B cell (primary cell): ENCODE measurements around the gene NDN. TPM values are rescaled to one million over a fixed set of nuclear protein-coding genes. Genes with fewer than 3 reads are reported as not detected.

Experiments
- ATAC-seq: fragments of 200-7000 bp; cut with Tn5 transposase; one replicate; pipeline ENCODE4 v1.10.0; 2021; ENCODE audit warnings: low read depth, mild to moderate bottlenecking, moderate number of reproducible peaks, moderate library complexity
- CTCF ChIA-PET: fragments of 350-600 bp; sonication (Branson Sonifier 250); formaldehyde crosslinking; loops from one replicate; lab custom pipeline; 2021; ENCODE audit warnings: antibody characterized with exemption, inconsistent platforms; lab: Charles Lee
- POLR2A ChIA-PET: fragments of 350-600 bp; sonication (Branson Sonifier 250); formaldehyde crosslinking; loops from one replicate; lab custom pipeline; 2021; ENCODE audit warnings: antibody characterized with exemption; lab: Charles Lee
- DNase-seq: peaks from one replicate; pipeline ENCODE4 v3.0.0; 2013
- H2AFZ ChIP-seq: 2 replicates; pipeline ENCODE4 v1.6.1; 2012; ENCODE audit warnings: mild to moderate bottlenecking, low read depth, low read length; ENCODE audit not compliant: insufficient read depth, poor library complexity, severe bottlenecking
- H3K27ac ChIP-seq, 2 donors: 1 replicate in 1 of 2; 2 replicates in 1 of 2; pipeline ENCODE4 v1.5.1; 2012 to 2013; ENCODE audit warnings: low read length in 2 of 2, mild to moderate bottlenecking in 2 of 2, moderate library complexity in 1 of 2
- H3K27me3 ChIP-seq, 4 experiments: fragments of 200-600 bp in 1 of 4; sonication (generic) in 1 of 4; replicated peaks in 1 of 4; 1 replicate in 2 of 4; 2 replicates in 2 of 4; pipeline versions ENCODE4 v1.6.1 to v1.7.0; 2013 to 2016; ENCODE audit warnings: low read length in 3 of 4, mild to moderate bottlenecking in 2 of 4, mixed read lengths in 1 of 4, moderate library complexity in 1 of 4; ENCODE audit not compliant: insufficient read depth in 4 of 4, control insufficient read depth in 3 of 4; ENCODE audit errors: control extremely low read depth in 1 of 4
- H3K36me3 ChIP-seq, 2 experiments: replicated peaks in 1 of 2; 1 replicate in 1 of 2; 2 replicates in 1 of 2; pipeline versions ENCODE4 v1.6.1 to v1.7.1; 2013; ENCODE audit warnings: low read length in 1 of 2; ENCODE audit not compliant: insufficient read depth in 2 of 2, control insufficient read depth in 1 of 2; ENCODE audit errors: control extremely low read depth in 1 of 2, extremely low read depth in 1 of 2
- H3K4me1 ChIP-seq, 2 donors: fragments of 200-600 bp in 1 of 2; sonication (generic) in 1 of 2; 1 replicate in 1 of 2; 2 replicates in 1 of 2; pipeline versions ENCODE4 v1.5.1 to v1.6.1; 2013 to 2017; ENCODE audit warnings: low read length in 2 of 2; ENCODE audit not compliant: control insufficient read depth in 2 of 2, insufficient read depth in 2 of 2
- H3K4me2 ChIP-seq: replicated peaks from 2 replicates; pipeline ENCODE3; 2012; ENCODE audit warnings: mild to moderate bottlenecking, low read depth, low read length; ENCODE audit not compliant: poor library complexity, severe bottlenecking
- H3K4me3 ChIP-seq, 5 experiments: fragments of 200-600 bp in 1 of 5; sonication (generic) in 1 of 5; 1 replicate in 3 of 5; 2 replicates in 2 of 5; pipeline versions ENCODE4 v1.5.1 to v1.7.0; 2011 to 2016; ENCODE audit warnings: low read length in 4 of 5, mild to moderate bottlenecking in 4 of 5, low read depth in 2 of 5, control low read depth in 1 of 5, moderate library complexity in 1 of 5; ENCODE audit not compliant: insufficient read depth in 1 of 5; ENCODE audit errors: control extremely low read depth in 1 of 5, extremely low read depth in 1 of 5
- H3K79me2 ChIP-seq: fragments of 200-600 bp; sonication (generic); one replicate; pipeline ENCODE4 v1.6.0; 2016; ENCODE audit warnings: low read length; ENCODE audit not compliant: control insufficient read depth, insufficient read depth
- H3K9ac ChIP-seq: fragments of 200-600 bp; sonication (generic); 2 replicates; pipeline ENCODE4 v1.6.1; 2017; ENCODE audit warnings: mild to moderate bottlenecking, low read length, moderate library complexity
- H3K9me3 ChIP-seq, 3 donors: one replicate each; pipeline versions ENCODE4 v1.6.1 to v1.7.1; 2013; ENCODE audit warnings: low read length in 2 of 3; ENCODE audit not compliant: control insufficient read depth in 2 of 3, insufficient read depth in 1 of 3; ENCODE audit errors: control extremely low read depth in 1 of 3
- H4K20me1 ChIP-seq: 2 replicates; pipeline ENCODE4 v1.6.0; 2012; ENCODE audit warnings: mild to moderate bottlenecking, low read length; ENCODE audit not compliant: insufficient read depth, control insufficient read depth, poor library complexity, severe bottlenecking
- H3K27ac Mint-ChIP-seq: one replicate; pipeline ENCODE4 v1.8.0; 2021; ENCODE audit warnings: mixed read lengths
- H3K27me3 Mint-ChIP-seq: one replicate; pipeline ENCODE4 v1.8.0; 2021; ENCODE audit warnings: mixed read lengths
- H3K4me1 Mint-ChIP-seq: one replicate; pipeline ENCODE4 v1.8.0; 2021; ENCODE audit warnings: mixed read lengths
- H3K4me3 Mint-ChIP-seq: one replicate; pipeline ENCODE4 v1.8.0; 2021; ENCODE audit warnings: mixed read lengths
- H3K9me3 Mint-ChIP-seq: one replicate; pipeline ENCODE4 v1.8.0; 2022; ENCODE audit warnings: mixed read lengths; ENCODE audit not compliant: insufficient read depth
- EZH2 ChIP-seq: IDR thresholded peaks from 2 replicates; pipeline ENCODE4 v1.6.1; 2012; ENCODE audit warnings: borderline replicate concordance, low read depth, mild to moderate bottlenecking, moderate library complexity, low read length; ENCODE audit not compliant: insufficient read depth, poor library complexity, severe bottlenecking
- WGBS: methylation state at CpG from one replicate; pipeline ENCODE4 v1.1.5; 2013; ENCODE audit warnings: missing lambda C conversion rate; ENCODE audit not compliant: insufficient coverage; 5-methylcytosine and 5-hydroxymethylcytosine counted together
- intact Hi-C: fragments of 100-400 bp; cut with micrococcal nuclease; formaldehyde crosslinking; loops from one replicate; pipeline ENCODE4 v1.10.0; 2022
- polyA plus RNA-seq: library from polyadenylated mRNA; depleted of rRNA; stranded (reverse); fragments of >200 nt; gene quantifications from 2 replicates; pipeline ENCODE4 v1.2.3, GENCODE V29; 2012
- total RNA-seq, 2 donors: library from RNA; stranded (reverse); fragments of 120-200 nt in 1 of 2; gene quantifications; 1 replicate in 1 of 2; 2 replicates in 1 of 2; pipeline versions ENCODE4 v1.2.3 to v1.2.4, GENCODE V29; 2013 to 2022
- TF ChIP-seq, protein P1 (sequence below): fragments of 200-600 bp; IDR thresholded peaks from one replicate; pipeline ENCODE4 v1.8.0; 2022; ENCODE audit warnings: antibody characterized with exemption, mild to moderate bottlenecking

Gene NDN
- total and polyA plus RNA-seq, 2 donors (not counting 1 experiment from before 2014, with no cell fraction given) = not detected

DNA sequence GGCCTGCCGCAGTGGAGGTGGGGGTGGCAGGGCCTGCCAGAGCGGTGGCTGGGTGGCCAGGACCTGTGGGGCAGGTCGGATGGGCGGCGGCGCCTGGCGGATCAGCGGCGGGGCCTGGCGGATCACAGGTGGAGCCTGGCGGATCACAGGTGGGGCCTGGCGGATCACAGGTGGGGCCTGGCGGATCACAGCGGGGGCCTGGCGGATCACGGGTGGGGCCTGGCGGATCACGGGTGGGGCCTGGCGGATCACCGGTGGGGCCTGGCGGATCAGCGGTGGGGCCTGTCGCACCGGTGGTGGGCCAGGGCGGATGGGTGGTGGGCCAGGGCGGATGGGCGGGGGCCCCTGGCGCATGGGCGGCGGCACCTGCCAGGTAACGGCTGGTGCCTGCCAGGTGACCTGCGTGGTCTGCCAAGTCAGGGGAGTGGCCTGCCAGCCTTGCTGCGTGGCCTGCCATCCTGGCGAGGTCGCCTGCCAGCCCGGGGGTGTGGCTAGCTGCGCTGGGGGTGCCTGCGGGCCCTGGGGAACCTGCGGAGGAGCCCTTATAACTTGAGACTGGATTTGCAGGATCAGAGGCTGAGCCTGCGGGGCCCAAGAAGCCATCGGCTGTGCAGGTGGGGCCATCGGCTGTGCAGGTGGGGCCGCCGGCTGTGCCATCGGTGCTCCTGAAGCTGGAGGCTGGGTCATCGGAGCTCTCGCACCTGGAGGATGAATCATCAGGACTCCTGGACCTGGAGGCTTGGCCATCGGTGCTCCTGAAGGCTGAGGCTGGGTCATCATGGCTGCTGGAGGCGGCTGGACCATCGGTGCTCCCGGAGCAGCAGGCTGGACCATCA, 40.7 kb downstream of the NDN start:
- H3K4me1 Mint-ChIP-seq = no peaks in the 10 kb centered on the region
- WGBS = 98% methylated on average over 50 of the region's 51 CpGs
- Histone ChIP-seq H3K4me3 (no peak overlapping the region), H2AFZ (no peak overlapping the region), H3K36me3 (no peaks in the 10 kb centered on the region), H3K9me3 (peaks cover 0 to 9% (median 0%) of the 10 kb centered on the region in 3 donors), H3K27ac (no peak overlapping the region), H3K27me3 (peaks cover 0 to 3% (median 0%) of the 10 kb centered on the region in 4 experiments), H4K20me1 (no peaks in the 10 kb centered on the region), H3K4me2 (no peak overlapping the region), H3K4me1 (no peaks in the 10 kb centered on the region), H3K9ac (no peak overlapping the region), H3K79me2 (no peaks in the 10 kb centered on the region)
- DNase-seq = no peak
- intact Hi-C loops = no loop called here
- H3K27me3 Mint-ChIP-seq = peaks cover 5% of the 10 kb centered on the region
- H3K9me3 Mint-ChIP-seq = no peaks in the 10 kb centered on the region
- ChIA-PET POLR2A (no interaction called here), CTCF (no interaction called here)
- TF ChIP-seq, protein P1, sequence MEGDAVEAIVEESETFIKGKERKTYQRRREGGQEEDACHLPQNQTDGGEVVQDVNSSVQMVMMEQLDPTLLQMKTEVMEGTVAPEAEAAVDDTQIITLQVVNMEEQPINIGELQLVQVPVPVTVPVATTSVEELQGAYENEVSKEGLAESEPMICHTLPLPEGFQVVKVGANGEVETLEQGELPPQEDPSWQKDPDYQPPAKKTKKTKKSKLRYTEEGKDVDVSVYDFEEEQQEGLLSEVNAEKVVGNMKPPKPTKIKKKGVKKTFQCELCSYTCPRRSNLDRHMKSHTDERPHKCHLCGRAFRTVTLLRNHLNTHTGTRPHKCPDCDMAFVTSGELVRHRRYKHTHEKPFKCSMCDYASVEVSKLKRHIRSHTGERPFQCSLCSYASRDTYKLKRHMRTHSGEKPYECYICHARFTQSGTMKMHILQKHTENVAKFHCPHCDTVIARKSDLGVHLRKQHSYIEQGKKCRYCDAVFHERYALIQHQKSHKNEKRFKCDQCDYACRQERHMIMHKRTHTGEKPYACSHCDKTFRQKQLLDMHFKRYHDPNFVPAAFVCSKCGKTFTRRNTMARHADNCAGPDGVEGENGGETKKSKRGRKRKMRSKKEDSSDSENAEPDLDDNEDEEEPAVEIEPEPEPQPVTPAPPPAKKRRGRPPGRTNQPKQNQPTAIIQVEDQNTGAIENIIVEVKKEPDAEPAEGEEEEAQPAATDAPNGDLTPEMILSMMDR = no peak
- no peak for TF ChIP-seq EZH2
- ATAC-seq = no peak
- H3K27ac Mint-ChIP-seq = no peak overlapping the region
- H3K4me3 Mint-ChIP-seq = no peak overlapping the region

DNA sequence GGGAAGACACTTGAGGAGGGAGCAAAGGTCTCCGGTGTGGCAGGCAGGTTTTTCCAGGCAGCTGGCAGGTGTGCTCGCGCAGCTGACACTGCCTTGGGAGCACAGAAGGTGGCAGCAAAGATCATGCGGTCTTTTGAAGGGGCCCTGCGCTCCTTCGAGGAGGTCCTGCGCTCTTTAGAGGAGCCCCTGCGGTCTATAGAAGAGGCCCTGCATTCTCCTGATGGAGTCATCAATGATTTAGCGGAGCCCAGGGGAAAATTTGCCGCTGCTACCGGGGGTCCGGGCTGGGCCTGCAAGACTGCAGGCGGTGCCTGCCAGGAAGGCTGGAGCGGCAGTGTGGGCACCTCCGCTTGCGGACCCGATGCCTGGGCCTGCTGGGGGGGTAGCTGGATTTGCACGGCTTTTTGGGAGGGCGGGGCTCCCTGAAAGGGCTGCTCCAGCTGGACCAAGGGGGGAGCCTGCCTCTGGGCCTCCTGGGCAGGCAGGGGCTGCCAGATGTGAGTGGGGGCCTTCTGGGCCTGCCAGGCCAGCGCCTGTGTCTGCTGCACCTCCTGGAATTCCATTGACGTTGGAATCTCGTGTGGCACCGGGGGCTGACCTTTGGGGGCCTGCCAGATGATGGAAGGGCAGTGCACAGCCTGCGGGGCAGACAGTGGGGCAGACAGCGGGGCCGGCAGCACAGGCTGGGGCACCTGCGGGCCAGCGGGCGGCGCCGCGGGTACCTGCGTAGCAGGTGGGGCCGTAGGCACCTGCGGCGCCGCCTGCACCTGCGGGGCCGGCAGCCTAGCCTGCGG, 41.5 kb downstream of the NDN start:
- Histone ChIP-seq H3K36me3 (no peaks in the 10 kb centered on the region), H3K9me3 (peaks cover 0 to 9% (median 0%) of the 10 kb centered on the region in 3 donors), H3K27me3 (peaks cover 0 to 3% (median 0%) of the 10 kb centered on the region in 4 experiments), H3K4me1 (no peaks in the 10 kb centered on the region), H2AFZ (no peak overlapping the region), H4K20me1 (no peaks in the 10 kb centered on the region), H3K4me3 (no peak overlapping the region), H3K79me2 (no peaks in the 10 kb centered on the region), H3K4me2 (no peak overlapping the region), H3K27ac (no peak overlapping the region), H3K9ac (no peak overlapping the region)
- ATAC-seq (no peak), DNase-seq (no peak)
- peaks cover 5% of the 10 kb centered on the region for H3K27me3 Mint-ChIP-seq
- H3K9me3 Mint-ChIP-seq = no peaks in the 10 kb centered on the region
- TF ChIP-seq, protein P1 = no peak
- TF ChIP-seq EZH2 = no peak
- H3K4me1 Mint-ChIP-seq = no peaks in the 10 kb centered on the region
- POLR2A ChIA-PET = no interaction called here
- no peak overlapping the region for H3K27ac Mint-ChIP-seq
- CTCF ChIA-PET = no interaction called here
- H3K4me3 Mint-ChIP-seq = no peak overlapping the region
- WGBS = 94% methylated on average over 39 of the region's 40 CpGs
- intact Hi-C loops = no loop called here
